NK-92 (cell line): ENCODE results near the gene DHRSX.

Source experiments
- DNase-seq: peaks from one replicate; lab custom pipeline; 2025; ENCODE audit not compliant: unreplicated experiment; lab: John Stamatoyannopoulos, UW

Gene DHRSX

GRCh38 chrX:2172359-2172758 lies 328.4 kb downstream of the DHRSX start:
- no peak for DNase-seq
